Measurements from ENCODE around the gene MYO1H.
"Not testable (repeated sequence)": the region's sequence is repeated elsewhere in the genome, so short reads cannot be mapped to it uniquely, and the experiment has no call there.

MYO1H gene

DNA sequence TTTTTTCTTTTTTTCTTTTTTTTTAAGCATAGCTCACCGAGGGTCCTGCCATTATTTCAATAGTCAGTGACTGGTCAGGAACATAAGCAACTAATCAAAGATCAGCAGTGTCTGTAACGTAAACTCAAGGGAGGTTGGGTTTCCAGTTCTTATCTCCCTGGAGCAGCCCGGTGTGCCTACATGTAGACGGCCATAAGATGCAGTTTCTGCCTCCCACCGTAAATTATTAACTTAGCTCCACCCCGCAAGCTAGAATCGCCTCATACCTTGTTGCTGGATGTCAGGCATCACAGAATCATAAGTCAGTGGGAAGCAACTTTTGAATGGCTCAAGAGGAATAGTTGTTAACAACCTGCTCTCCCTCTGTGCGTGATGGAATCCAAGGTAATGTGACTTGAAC, at the start of gene MYO1H:
Gene MYO1H (plus strand): TSS at position 312 of the 400 bp plus-strand sequence. CDS start 61 bp downstream, at position 373.
- DNase-seq, result no peak

DNA sequence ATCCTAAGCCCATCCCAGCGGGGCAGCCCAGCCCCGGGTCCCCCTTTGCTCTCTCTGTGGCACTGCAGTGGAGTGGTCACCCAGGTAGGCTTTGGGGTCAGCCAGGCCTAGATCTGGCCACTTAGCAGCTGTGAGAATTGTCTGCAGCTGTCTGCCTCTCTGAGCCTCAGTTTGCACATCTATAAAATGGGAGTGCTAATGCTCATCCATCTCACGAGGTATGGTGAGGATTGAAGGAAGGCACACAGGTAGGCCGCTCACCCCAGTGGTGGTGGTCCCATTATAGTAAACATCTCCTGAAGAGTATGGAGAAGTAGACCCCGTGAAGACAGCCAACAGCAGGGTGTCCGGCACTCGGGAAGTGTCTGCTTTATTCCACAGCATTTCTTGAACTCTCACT, 47.9 kb upstream of the MYO1H start:
- DNase-seq, result no peak

DNA sequence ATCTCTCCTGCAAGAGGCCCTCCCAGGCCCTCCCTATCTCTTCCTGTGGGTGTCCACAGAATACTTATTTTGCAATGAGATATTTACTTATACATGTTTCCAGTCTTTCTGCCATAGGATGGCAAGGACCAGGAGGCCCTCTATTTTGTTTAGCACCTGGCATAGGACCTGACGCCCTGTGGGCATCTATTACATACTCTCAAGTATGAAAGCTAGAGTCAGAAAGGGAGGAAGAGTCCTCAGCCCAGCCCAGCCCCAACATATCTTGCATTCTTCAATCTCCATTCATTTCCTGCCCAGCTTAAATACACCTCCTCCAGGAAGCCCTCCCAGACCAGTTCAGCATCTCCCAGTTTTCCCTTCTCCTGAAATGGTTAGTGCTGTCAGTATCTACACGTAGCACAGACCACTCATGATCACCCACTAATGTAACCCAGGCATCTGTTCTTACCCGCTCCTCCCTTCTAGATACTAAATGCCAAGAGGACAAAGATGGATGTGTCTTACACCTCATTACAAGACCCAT, 46.0 kb upstream of the MYO1H start:
- no peak for DNase-seq

- no peak for DNase-seq
Measured at GRCh38 chr12:109302358-109302757, 45.3 kb upstream of the MYO1H start.

DNA sequence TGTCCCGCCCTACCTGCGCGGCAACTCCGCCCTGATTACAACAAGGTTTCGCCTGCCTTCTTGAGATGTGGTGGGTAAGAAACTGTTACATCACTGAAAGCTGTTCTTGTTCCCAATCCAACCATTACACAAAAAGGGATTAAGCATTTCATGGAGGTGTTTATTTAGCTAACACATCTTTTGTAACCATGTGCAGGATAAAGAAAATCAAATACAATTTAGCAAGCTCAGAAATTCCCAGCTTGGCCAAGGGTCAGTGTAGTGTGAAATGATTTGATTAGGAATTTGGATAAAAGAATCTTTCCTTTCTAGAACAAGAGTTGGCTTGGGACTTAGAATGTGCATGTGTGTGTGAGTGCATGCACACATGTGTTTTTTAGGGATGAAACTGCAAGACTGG, 44.9 kb upstream of the MYO1H start:
- no peak for DNase-seq

DNA sequence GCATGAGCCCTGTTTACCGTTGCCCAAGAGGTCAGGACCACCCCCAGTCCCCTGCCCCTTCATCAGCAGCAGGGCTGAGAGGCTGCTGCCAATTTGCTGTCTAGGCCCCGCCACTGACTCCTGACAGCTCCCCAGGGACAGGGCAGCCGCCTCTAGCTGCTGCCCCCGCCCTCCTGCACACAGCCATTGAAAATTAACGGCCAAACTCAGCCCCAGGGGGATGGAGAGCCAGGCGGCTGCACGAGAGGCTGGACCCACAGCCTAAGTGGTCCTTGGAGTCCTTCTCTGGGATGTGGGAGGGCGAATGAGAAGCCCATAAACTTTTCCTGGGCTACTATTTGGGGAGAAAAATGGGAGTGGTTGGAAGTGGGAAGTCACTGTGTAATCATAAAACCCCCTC, 43.2 kb upstream of the MYO1H start:
- no peak for DNase-seq

- DNase-seq, result no peak
Measured at GRCh38 chr12:109305547-109305946, 42.2 kb upstream of the MYO1H start.

GRCh38 chr12:109307051-109307450, 40.6 kb upstream of the MYO1H start:
- no peak for DNase-seq

DNA sequence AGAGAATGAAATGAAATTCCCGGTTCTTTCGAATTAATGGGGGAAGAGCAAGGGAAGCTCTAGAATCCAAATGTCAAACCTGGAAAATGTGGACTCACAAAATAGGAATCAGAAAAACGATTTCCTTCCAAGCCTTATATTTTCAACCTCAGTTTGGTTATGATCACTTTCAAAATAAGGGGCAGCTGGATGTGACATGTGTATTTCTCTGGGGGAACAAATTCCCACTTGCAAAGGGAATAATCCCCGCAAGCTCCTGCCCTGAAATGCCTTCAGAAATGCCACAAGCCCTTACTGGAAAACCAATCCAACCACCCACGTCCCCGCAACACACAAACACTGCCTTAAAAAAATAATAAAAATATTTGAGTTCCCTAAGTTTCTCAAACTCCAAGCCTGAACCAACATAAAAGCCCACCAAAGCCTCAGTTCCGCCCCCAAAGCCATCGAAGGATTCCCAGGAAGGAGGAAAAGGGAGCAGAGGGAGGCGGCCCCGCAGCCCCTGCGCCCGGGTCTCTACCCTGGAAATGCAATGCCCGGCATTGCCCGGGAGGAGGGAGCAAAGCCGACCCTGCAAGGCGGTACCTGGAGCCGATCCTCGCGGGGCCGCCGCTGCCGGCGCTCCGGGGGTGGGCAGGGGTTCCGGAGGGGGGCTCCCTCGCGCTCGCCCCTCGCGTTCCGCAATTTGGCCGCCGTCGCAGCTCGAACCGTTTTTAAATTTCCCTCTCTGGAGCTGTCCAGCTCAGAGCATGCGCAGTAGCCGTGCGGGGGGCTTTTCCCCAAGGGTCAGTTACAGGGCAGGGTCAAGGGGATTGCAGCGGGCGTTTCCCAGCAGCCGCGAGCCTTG, 38.9 kb upstream of the MYO1H start, which contains the start of gene FOXN4:
Gene FOXN4 (minus strand): TSS at position 751 of the 847 bp plus-strand sequence. CDS start 963 bp downstream, outside the sequence.
- no peak for DNase-seq

GRCh38 chr12:109309381-109310246, 38.1 kb upstream of the MYO1H start:
- DNase-seq, result no peak

DNA sequence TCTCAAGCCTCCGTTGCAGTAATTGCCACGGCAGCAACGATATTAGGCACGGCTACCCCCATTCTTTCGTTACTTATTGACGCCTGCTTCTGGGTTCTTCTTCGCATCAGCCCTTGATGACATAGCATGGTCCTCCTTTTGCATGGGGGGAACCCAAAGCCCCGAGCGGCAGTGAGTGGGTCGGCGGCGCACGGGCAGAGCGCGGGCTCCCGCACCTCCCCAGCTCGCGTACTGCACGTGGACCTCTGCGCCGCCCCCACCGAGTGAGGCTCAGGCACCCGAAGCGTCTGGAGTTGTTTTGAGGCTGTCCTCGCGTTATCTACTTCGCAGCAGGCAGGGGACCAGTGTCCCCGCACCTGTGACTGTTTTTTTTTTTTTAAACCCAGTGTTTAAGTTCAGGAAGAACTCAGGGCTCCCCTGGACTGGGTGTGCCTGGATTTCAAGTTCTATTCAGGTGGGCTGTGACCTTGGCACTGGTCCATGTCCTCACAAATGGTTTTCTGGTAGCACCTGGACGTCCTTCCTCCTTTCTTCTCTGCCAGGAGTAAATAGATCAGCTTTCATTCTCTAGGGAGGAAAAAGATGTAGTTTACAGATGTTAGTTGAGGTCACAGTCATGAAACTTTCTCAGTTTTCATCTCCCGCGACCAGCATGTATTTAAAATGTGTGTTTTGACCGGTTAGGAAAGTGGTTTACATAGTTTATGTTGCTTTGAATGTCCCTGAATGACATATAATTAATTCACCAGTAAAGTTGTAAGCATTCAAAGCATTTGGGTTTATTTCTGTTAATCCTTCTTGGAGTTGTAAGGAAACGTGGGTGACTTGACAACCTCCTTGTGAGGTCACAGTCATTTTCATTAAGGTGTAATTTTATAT, 37.2 kb upstream of the MYO1H start:
- DNase-seq, result no peak

DNA sequence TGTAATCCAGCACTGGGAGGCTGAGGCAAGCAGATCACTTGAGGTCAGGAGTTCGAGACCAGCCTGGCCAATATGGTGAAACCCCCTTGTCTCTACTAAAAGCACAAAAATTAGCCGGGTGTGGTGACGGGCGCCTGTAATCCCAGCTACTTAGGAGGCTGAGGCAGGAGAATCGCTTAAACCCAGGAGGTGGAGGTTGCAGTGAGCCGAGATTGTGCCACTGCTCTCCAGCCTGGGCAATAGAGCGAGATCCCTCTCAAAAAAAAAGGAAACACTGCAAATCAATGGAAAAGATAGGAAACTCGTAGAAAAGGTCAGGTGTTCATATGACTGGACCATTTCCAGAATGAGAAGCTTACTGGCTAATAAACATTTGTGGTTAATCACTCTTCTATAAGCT, 26.4 kb upstream of the MYO1H start:
- not testable (repeated sequence) for DNase-seq

- no peak for DNase-seq
Measured at GRCh38 chr12:109329003-109329402, 18.7 kb upstream of the MYO1H start.

- DNase-seq, result no peak
Measured at GRCh38 chr12:109329686-109330085, 18.0 kb upstream of the MYO1H start.

- DNase-seq, result no peak
Measured at GRCh38 chr12:109330282-109331230, 17.1 kb upstream of the MYO1H start.

- no peak for DNase-seq
Measured at GRCh38 chr12:109331301-109331952, 16.3 kb upstream of the MYO1H start.

DNA sequence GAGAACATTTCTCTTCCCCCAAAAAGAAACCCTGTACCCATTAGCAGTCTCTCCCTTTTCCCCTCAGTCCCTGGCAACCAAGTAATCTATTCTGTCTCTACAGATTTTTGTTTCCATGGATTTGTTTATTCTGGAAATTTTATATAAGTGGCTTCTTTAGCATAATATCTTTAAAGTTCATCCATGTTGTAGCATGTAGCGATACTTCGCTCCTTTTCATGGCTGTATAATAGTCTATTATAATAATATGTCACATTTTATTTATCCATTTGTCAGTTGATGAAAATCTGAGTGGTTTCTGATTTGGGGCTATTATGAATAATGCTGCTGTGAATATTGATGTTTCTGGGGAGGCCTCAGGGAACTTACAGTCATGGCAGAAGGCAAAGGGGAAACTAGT, 12.8 kb upstream of the MYO1H start:
- no peak for DNase-seq

- DNase-seq, result no peak
Measured at GRCh38 chr12:109336593-109336992, 11.1 kb upstream of the MYO1H start.

- DNase-seq, result no peak
Measured at GRCh38 chr12:109343677-109344076, 4.0 kb upstream of the MYO1H start.

DNA sequence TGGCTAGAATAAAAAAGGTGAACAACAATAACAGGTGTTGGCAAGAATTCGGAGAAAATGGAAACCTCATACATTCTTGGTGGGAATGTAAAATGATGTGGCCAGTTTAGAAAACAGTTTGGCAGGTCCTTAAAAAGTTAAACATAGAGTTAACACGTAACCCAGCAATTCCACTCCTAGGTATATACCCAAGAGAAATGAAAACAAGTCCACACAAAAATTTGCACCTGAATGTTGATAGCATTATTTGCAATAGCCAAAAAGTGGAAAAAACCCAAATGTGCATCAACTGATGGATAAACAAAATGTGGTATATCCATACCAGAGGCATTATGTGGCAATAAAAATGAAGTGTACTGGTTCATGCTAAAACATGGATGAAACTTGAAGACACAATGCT, 2.3 kb upstream of the MYO1H start:
- no peak for DNase-seq

DNA sequence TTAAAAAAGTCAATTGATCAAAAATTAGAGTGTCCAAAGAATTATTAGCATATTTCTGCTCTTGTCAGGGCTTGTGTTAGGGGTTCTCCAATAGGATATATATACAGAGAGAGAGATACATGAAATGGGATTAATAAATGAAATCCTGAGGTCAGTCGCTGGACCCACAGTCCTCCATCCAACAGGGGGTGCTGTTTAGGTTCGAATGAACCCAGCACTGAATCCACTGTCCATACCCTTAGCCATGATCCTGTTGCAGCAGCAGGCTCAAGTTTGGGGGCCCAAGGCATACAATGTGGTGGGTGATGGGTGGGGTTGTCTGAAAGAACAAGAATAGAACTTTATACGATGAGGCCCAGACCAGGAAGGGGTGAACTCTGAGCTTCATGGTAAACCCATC, 780 bp upstream of the MYO1H start:
- no peak for DNase-seq
